HEK293T (cell line): ENCODE measurements around the gene ZNF445.
A peak's percentile ranks its signal among the peaks of the same experiment; 100 is the strongest.

ENCODE experiments used
- CTCF ChIA-PET: fragments of 350-600 bp; formaldehyde crosslinking; extraction: SDS; loops from one replicate; lab custom pipeline; 2021; ENCODE audit warnings: antibody characterized with exemption, inconsistent platforms; lab: Yijun Ruan, JAX
- POLR2A ChIA-PET: fragments of 350-600 bp; formaldehyde crosslinking; extraction: SDS; loops from one replicate; lab custom pipeline; 2020; ENCODE audit warnings: antibody characterized with exemption, inconsistent platforms; lab: Yijun Ruan, JAX
- DNase-seq: peaks from one replicate; pipeline ENCODE4 v3.0.0; 2012; ENCODE audit warnings: mixed read lengths; ENCODE audit errors: extremely low spot score
- ARNT ChIP-seq: fragments of 450-650 bp; IDR thresholded peaks from 2 replicates; pipeline ENCODE4 v1.6.1; 2017; ENCODE audit warnings: mild to moderate bottlenecking
- BHLHE40 ChIP-seq: fragments of 450-650 bp; IDR thresholded peaks from 2 replicates; pipeline ENCODE4 v1.6.1; 2016; ENCODE audit warnings: mild to moderate bottlenecking, moderate library complexity, borderline replicate concordance
- CTBP1 ChIP-seq: fragments of 450-650 bp; IDR thresholded peaks from 2 replicates; pipeline ENCODE4 v1.6.1; 2016; ENCODE audit warnings: borderline replicate concordance
- ELF4 ChIP-seq: fragments of 450-650 bp; IDR thresholded peaks from 2 replicates; pipeline ENCODE4 v1.6.1; 2017; ENCODE audit warnings: antibody characterized with exemption
- FOXA1 ChIP-seq: fragments of 450-650 bp; IDR thresholded peaks from 2 replicates; pipeline ENCODE4 v1.6.1; 2016; ENCODE audit warnings: mild to moderate bottlenecking
- FOXK2 ChIP-seq: fragments of 450-650 bp; IDR thresholded peaks from 2 replicates; pipeline ENCODE4 v1.6.1; 2016; ENCODE audit warnings: mild to moderate bottlenecking
- FOXM1 ChIP-seq: fragments of 450-650 bp; IDR thresholded peaks from 2 replicates; pipeline ENCODE4 v1.6.1; 2017; ENCODE audit warnings: mild to moderate bottlenecking, borderline replicate concordance
- HDGF ChIP-seq: fragments of 450-650 bp; IDR thresholded peaks from 2 replicates; pipeline ENCODE4 v1.6.1; 2017; ENCODE audit warnings: antibody characterized with exemption, borderline replicate concordance
- L3MBTL2 ChIP-seq: fragments of 450-650 bp; conservative IDR thresholded peaks from 2 replicates; pipeline ENCODE4 v1.6.1; 2016; ENCODE audit warnings: mild to moderate bottlenecking
- LEF1 ChIP-seq: fragments of 450-650 bp; IDR thresholded peaks from 2 replicates; pipeline ENCODE4 v1.6.1; 2017; ENCODE audit warnings: mild to moderate bottlenecking, borderline replicate concordance
- NFRKB ChIP-seq: fragments of 450-650 bp; IDR thresholded peaks from 2 replicates; pipeline ENCODE4 v1.6.1; 2016; ENCODE audit warnings: mild to moderate bottlenecking, moderate library complexity
- PKNOX1 ChIP-seq: fragments of 450-650 bp; IDR thresholded peaks from 2 replicates; pipeline ENCODE4 v1.6.1; 2016
- SP1 ChIP-seq: fragments of 450-650 bp; IDR thresholded peaks from 2 replicates; pipeline ENCODE4 v1.6.1; 2017
- SUZ12 ChIP-seq: fragments of 450-650 bp; IDR thresholded peaks from 2 replicates; pipeline ENCODE4 v1.6.1; 2016; ENCODE audit warnings: mild to moderate bottlenecking
- TARDBP ChIP-seq: fragments of 450-650 bp; IDR thresholded peaks from 2 replicates; pipeline ENCODE4 v1.6.1; 2016
- ZNF384 ChIP-seq: fragments of 450-650 bp; IDR thresholded peaks from 2 replicates; pipeline ENCODE4 v1.6.1; 2016

The ZNF445 gene

GRCh38 chr3:44416031-44417030 is 61.1 kb downstream of the ZNF445 start:
- TF ChIP-seq FOXK2 (no peak), BHLHE40 (no peak), ELF4 (no peak), L3MBTL2 (no peak), CTBP1 (no peak), ARNT (no peak), LEF1 (no peak), FOXA1 (no peak), TARDBP (no peak), FOXM1 (no peak), SP1 (no peak), SUZ12 (no peak), NFRKB (no peak), PKNOX1 (no peak), HDGF (no peak), ZNF384 (no peak)
- POLR2A ChIA-PET = no interaction called here
- CTCF ChIA-PET = no interaction called here
- DNase-seq = peak; percentile 5

GRCh38 chr3:44415421-44415820 is 62.0 kb downstream of the ZNF445 start:
- ChIA-PET POLR2A (no interaction called here), CTCF (interaction anchor here (1.0 kb wide), 1 partner anchor 14 kb away, joined by 3 read pairs; no protein-coding TSS in a partner anchor)
- peak; percentile 4 for DNase-seq
- TF ChIP-seq SUZ12 = no peak
- TF ChIP-seq HDGF = no peak
- TF ChIP-seq CTBP1 = no peak
- TF ChIP-seq ELF4 = no peak
- no peak for TF ChIP-seq FOXK2
- TF ChIP-seq TARDBP = no peak
- TF ChIP-seq ZNF384 = no peak
- TF ChIP-seq PKNOX1 = no peak
- no peak for TF ChIP-seq ARNT
- no peak for TF ChIP-seq FOXA1
- no peak for TF ChIP-seq LEF1
- TF ChIP-seq SP1 = no peak
- TF ChIP-seq L3MBTL2 = no peak

GRCh38 chr3:44414517-44415090 is 62.9 kb downstream of the ZNF445 start:
- CTCF ChIA-PET = interaction anchor here (1.0 kb wide), 1 partner anchor 13 kb away, joined by 3 read pairs; no protein-coding TSS in a partner anchor
- peak; percentile 3 for DNase-seq
- POLR2A ChIA-PET = no interaction called here
- TF ChIP-seq TARDBP (no peak), NFRKB (no peak), CTBP1 (no peak), PKNOX1 (no peak)

GRCh38 chr3:44412365-44412764 is 65.1 kb downstream of the ZNF445 start:
- TF ChIP-seq SUZ12 (no peak), ELF4 (no peak), ARNT (no peak), ZNF384 (no peak), LEF1 (no peak), FOXA1 (no peak), NFRKB (no peak), CTBP1 (no peak), FOXM1 (no peak), TARDBP (no peak), SP1 (no peak), FOXK2 (no peak)
- CTCF ChIA-PET = no interaction called here
- POLR2A ChIA-PET = no interaction called here
- DNase-seq = no peak

- ChIA-PET POLR2A (no interaction called here), CTCF (no interaction called here)
- no peak for DNase-seq
- no peak for TF ChIP-seq SUZ12
- TF ChIP-seq LEF1 = no peak
- TF ChIP-seq ARNT = no peak
- no peak for TF ChIP-seq CTBP1
- no peak for TF ChIP-seq FOXM1
- no peak for TF ChIP-seq HDGF
- no peak for TF ChIP-seq FOXK2
These were observed 66.3 kb downstream of the ZNF445 start for GRCh38 chr3:44411031-44411645.
